ENCODE data around the gene GHR.

Gene GHR

GRCh38 chr5:42545038-42545437 is 121.8 kb downstream of the GHR start:
- H3K4me3 ChIP-seq (ENCODE audit: low read depth, low read length), result no peak overlapping the region
- TF ChIP-seq, protein P1, sequence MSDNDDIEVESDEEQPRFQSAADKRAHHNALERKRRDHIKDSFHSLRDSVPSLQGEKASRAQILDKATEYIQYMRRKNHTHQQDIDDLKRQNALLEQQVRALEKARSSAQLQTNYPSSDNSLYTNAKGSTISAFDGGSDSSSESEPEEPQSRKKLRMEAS (IDR thresholded peaks at IDR 0.05; ENCODE audit: low read depth, low read length), result no peak
- TF ChIP-seq, protein P2, sequence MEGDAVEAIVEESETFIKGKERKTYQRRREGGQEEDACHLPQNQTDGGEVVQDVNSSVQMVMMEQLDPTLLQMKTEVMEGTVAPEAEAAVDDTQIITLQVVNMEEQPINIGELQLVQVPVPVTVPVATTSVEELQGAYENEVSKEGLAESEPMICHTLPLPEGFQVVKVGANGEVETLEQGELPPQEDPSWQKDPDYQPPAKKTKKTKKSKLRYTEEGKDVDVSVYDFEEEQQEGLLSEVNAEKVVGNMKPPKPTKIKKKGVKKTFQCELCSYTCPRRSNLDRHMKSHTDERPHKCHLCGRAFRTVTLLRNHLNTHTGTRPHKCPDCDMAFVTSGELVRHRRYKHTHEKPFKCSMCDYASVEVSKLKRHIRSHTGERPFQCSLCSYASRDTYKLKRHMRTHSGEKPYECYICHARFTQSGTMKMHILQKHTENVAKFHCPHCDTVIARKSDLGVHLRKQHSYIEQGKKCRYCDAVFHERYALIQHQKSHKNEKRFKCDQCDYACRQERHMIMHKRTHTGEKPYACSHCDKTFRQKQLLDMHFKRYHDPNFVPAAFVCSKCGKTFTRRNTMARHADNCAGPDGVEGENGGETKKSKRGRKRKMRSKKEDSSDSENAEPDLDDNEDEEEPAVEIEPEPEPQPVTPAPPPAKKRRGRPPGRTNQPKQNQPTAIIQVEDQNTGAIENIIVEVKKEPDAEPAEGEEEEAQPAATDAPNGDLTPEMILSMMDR (IDR thresholded peaks at IDR 0.05; ENCODE audit: low read depth, low read length), result no peak
- TF ChIP-seq MYC (IDR thresholded peaks at IDR 0.05; ENCODE audit: low read depth, low read length) (no peak), POLR2A (IDR thresholded peaks at IDR 0.05; ENCODE audit: extremely low read depth, insufficient read length) (no peak)
- no peak for DNase-seq (ENCODE audit: low read depth)

- no peak overlapping the region for H3K4me3 ChIP-seq (ENCODE audit: low read depth, low read length)
- DNase-seq (ENCODE audit: low read depth), result no peak
- TF ChIP-seq MYC (IDR thresholded peaks at IDR 0.05; ENCODE audit: low read depth, low read length) (no peak), POLR2A (IDR thresholded peaks at IDR 0.05; ENCODE audit: extremely low read depth, insufficient read length) (no peak)
- TF ChIP-seq, protein P2 (IDR thresholded peaks at IDR 0.05; ENCODE audit: low read depth, low read length), result no peak
- TF ChIP-seq, protein P1 (IDR thresholded peaks at IDR 0.05; ENCODE audit: low read depth, low read length), result no peak
Observed at GRCh38 chr5:42547141-42547540, 123.9 kb downstream of the GHR start.

DNA sequence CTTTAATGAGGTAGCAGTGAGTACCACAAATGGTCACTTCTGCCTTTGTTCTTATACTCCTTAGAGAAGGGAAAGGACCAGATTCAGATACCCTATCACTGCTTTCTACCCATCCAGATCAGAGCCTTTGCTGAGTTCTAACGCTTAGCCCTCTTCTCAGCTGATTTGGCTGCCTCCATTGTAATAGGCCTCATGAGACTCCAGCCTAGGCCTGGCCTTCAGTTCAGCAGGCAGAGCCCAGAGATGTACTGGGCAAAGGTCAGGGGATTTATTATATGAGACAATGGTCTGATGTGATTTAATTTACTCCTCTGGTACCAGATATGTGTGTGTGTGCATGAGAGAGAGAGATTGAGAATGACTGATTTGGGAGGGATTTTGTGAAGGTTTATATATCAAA is 124.7 kb downstream of the GHR start:
- DNase-seq (ENCODE audit: low read depth), result no peak
- TF ChIP-seq, protein P2 (IDR thresholded peaks at IDR 0.05; ENCODE audit: low read depth, low read length), result no peak
- TF ChIP-seq, protein P1 (IDR thresholded peaks at IDR 0.05; ENCODE audit: low read depth, low read length), result no peak

GRCh38 chr5:42552597-42552996 is 129.4 kb downstream of the GHR start:
- H3K4me3 ChIP-seq (ENCODE audit: low read depth, low read length), result no peak overlapping the region
- TF ChIP-seq, protein P2 (IDR thresholded peaks at IDR 0.05; ENCODE audit: low read depth, low read length), result no peak
- TF ChIP-seq MYC (IDR thresholded peaks at IDR 0.05; ENCODE audit: low read depth, low read length) (no peak), POLR2A (IDR thresholded peaks at IDR 0.05; ENCODE audit: extremely low read depth, insufficient read length) (no peak)
- TF ChIP-seq, protein P1 (IDR thresholded peaks at IDR 0.05; ENCODE audit: low read depth, low read length), result no peak
- no peak for DNase-seq (ENCODE audit: low read depth)

More for the DNA sequence above, 124.7 kb downstream of the GHR start:
- H3K4me3 ChIP-seq (ENCODE audit: low read depth, low read length), result no peak overlapping the region

- no peak overlapping the region for H3K4me3 ChIP-seq (ENCODE audit: low read depth, low read length)
- DNase-seq (ENCODE audit: low read depth), result no peak
- TF ChIP-seq, protein P1 (IDR thresholded peaks at IDR 0.05; ENCODE audit: low read depth, low read length), result no peak
- TF ChIP-seq POLR2A (IDR thresholded peaks at IDR 0.05; ENCODE audit: extremely low read depth, insufficient read length), result no peak
- TF ChIP-seq MYC (IDR thresholded peaks at IDR 0.05; ENCODE audit: low read depth, low read length), result no peak
- TF ChIP-seq, protein P2 (IDR thresholded peaks at IDR 0.05; ENCODE audit: low read depth, low read length), result no peak
Observed at GRCh38 chr5:42553461-42553860, 130.2 kb downstream of the GHR start.

DNA sequence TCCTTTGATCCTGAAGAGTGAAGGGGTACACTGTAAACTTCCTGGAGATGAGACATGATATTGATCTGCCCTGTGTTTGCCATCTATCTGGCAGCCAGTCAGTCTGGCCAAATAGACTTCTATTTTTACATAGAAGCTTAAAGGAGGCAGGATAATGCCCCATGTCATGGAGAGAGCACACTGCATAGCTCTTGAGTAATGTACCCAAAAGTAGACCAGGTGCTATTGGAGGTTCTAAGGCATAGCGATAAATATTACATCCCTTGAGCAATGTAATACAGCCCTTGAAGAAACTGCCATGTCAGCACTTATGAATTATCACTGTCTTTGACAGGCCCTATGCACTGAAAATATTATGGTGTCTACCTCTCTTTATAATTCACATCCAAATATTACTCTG is 131.8 kb downstream of the GHR start:
- TF ChIP-seq, protein P2 (IDR thresholded peaks at IDR 0.05; ENCODE audit: low read depth, low read length), result no peak
- TF ChIP-seq POLR2A (IDR thresholded peaks at IDR 0.05; ENCODE audit: extremely low read depth, insufficient read length), result no peak
- TF ChIP-seq MYC (IDR thresholded peaks at IDR 0.05; ENCODE audit: low read depth, low read length), result no peak
- TF ChIP-seq, protein P1 (IDR thresholded peaks at IDR 0.05; ENCODE audit: low read depth, low read length), result no peak
- no peak for DNase-seq (ENCODE audit: low read depth)
- H3K4me3 ChIP-seq (ENCODE audit: low read depth, low read length), result no peak overlapping the region

Measured in NB4 (cell line).